ENCODE measurements around the gene DNLZ. TPM values are rescaled to one million over a fixed set of nuclear protein-coding genes. Genes with fewer than 3 reads are reported as not detected.

Gene DNLZ
- total and polyA plus RNA-seq, 10 of the 15 experiments (the other 5 are each of a cell fraction or from before 2014, with no cell fraction given), result 0.66 to 29.7 (median 14.7) TPM; not detected in 1

GRCh38 chr9:136372561-136373299 is 9.2 kb upstream of the DNLZ start:
- peak; percentile 61 for ATAC-seq
- Histone ChIP-seq H3K4me3 (peak overlapping the region; percentile 60), H3K9me3 (replicated peaks; ENCODE audit: control insufficient read depth, insufficient read depth, low read length) (no peaks in the 10 kb centered on the region), H3K27ac (ENCODE audit: control insufficient read depth, insufficient read depth) (peak overlapping the region; percentile 52; the same call in 1 of the 2 replicates), H3K79me2 (ENCODE audit: control insufficient read depth, insufficient read depth, low read length) (no peaks in the 10 kb centered on the region), H3K4me2 (ENCODE audit: control insufficient read depth, insufficient read depth) (peak overlapping the region; percentile 36), H3K4me1 (ENCODE audit: control insufficient read depth, insufficient read depth, low read length) (0 out of 2 replicates have a peak, but pooled peaks cover 4% of the 10 kb centered on the region), H3K36me3 (ENCODE audit: control insufficient read depth in 2 of 2, insufficient read depth in 2 of 2, low read length in 1 of 2) (peaks cover 0 to 1% of the 10 kb centered on the region in 2 experiments; a peak in 3 of 4 replicates), H3K9ac (ENCODE audit: control insufficient read depth, insufficient read depth, low read length) (peak overlapping the region; percentile 64), H4K20me1 (ENCODE audit: control insufficient read depth, insufficient read depth) (no peaks in the 10 kb centered on the region), H3K27me3 (replicated peaks in 1 of 2; ENCODE audit: control insufficient read depth in 2 of 2, insufficient read depth in 2 of 2, low read length in 1 of 2) (no peaks in the 10 kb centered on the region), H2AFZ (ENCODE audit: control insufficient read depth, low read depth, low read length) (no peak overlapping the region)
- ChIA-PET SMC1A (ENCODE audit: uncharacterized antibody, unreplicated experiment) (no interaction called here), RAD21 (ENCODE audit: unreplicated experiment) (interaction anchor here (1.6 kb wide), 1 partner anchor 10 kb away, joined by 6 read pairs; the partner anchor contains the start of gene DNLZ), CTCF (interaction anchor here (1.5 to 1.9 kb wide), 2 partner anchors 10 to 27 kb away, joined by 5 to 7 read pairs; partner anchors contain the start of genes DNLZ and SNAPC4), POLR2A (interaction anchor here (0.8 to 2.0 kb wide), 2 partner anchors 31 to 37 kb away, joined by 3 to 5 read pairs; partner anchors contain the start of genes ENTR1 and PMPCA)
- 7% methylated on average over 21 of the region's 21 CpGs for WGBS (ENCODE audit: insufficient coverage, insufficient replicate concordance, low lambda C conversion rate, missing lambda C conversion rate)
- in situ Hi-C loops (cut with MboI), result no loop called here
- TSS peak; percentile 71 for BruUV-seq (replicated peaks)
- FAIRE-seq, result no peak
- no peak for DNase-seq (ENCODE audit: low read depth, low spot score)
- intact Hi-C loops (cut with micrococcal nuclease; ENCODE audit: unreplicated experiment), result no loop called here
- TF ChIP-seq MXI1 (IDR thresholded peaks at IDR 0.05; ENCODE audit: low read depth, low read length), result peak; percentile 60
- 0 out of 2 replicates have a peak, but pooled peaks have one; percentile 31 for TF ChIP-seq POLR2AphosphoS5 (IDR thresholded peaks at IDR 0.05; ENCODE audit: low read length)
- 0 out of 2 replicates have a peak, but pooled peaks have one; percentile 8 for TF ChIP-seq RUNX3 (IDR thresholded peaks at IDR 0.05; ENCODE audit: low read length)
- peak; percentile 81; the same call in 1 of the 2 replicates for TF ChIP-seq SPI1 (IDR thresholded peaks at IDR 0.05; ENCODE audit: borderline replicate concordance, insufficient read depth, low read depth, low read length)
- TF ChIP-seq HDGF (IDR thresholded peaks at IDR 0.05), result no peak
- TF ChIP-seq POLR2A (IDR thresholded peaks at IDR 0.05; ENCODE audit: low read depth, low read length), result peak; percentile 6; the same call in 1 of the 2 replicates
- peak in 1 of 3 experiments; percentile 10; a peak in 1 of 6 replicates for TF ChIP-seq CTCF (IDR thresholded peaks at IDR 0.05 in 2 of 3, conservative IDR thresholded peaks at IDR 0.05 in 1 of 3; ENCODE audit: control insufficient read depth in 2 of 3, extremely low read depth in 1 of 3, insufficient read depth in 1 of 3, low read depth in 3 of 3, low read length in 3 of 3)
- TF ChIP-seq ATF2 (IDR thresholded peaks at IDR 0.05; ENCODE audit: low read length), result no peak
- TF ChIP-seq ATF3 (IDR thresholded peaks at IDR 0.05; ENCODE audit: borderline replicate concordance, extremely low read depth, low read depth, low read length), result no peak
- no peak for TF ChIP-seq SUPT20H (IDR thresholded peaks at IDR 0.05; ENCODE audit: borderline replicate concordance, control insufficient read depth, low read depth, low read length)
- TF ChIP-seq CEBPB (IDR thresholded peaks at IDR 0.05; ENCODE audit: borderline replicate concordance in 1 of 2, low read depth in 2 of 2, low read length in 2 of 2), result peak in 1 of 2 experiments; percentile 47; a peak in 1 of 4 replicates
- no peak for TF ChIP-seq PKNOX1 (IDR thresholded peaks at IDR 0.05)
- TF ChIP-seq NRF1 (conservative IDR thresholded peaks at IDR 0.05; ENCODE audit: low read depth, low read length), result no peak
- TF ChIP-seq HDAC6 (IDR thresholded peaks at IDR 0.05; ENCODE audit: unreplicated experiment), result no peak
- no peak for TF ChIP-seq PML (IDR thresholded peaks at IDR 0.05; ENCODE audit: low read length)
- no peak for TF ChIP-seq BACH1 (IDR thresholded peaks at IDR 0.05; ENCODE audit: borderline replicate concordance)
- TF ChIP-seq IKZF1 (conservative IDR thresholded peaks at IDR 0.05), result 0 out of 2 replicates have a peak, but pooled peaks have one; percentile 19

All from GM12878 (cell line).